ENCODE measurements around the gene NTN3.

Gene NTN3

GRCh38 chr16:2462031-2462866 is 8.8 kb upstream of the NTN3 start:
- 96% methylated on average over 23 of the region's 23 CpGs for WGBS
- H3K18ac ChIP-seq (ENCODE audit: low read depth in 1 of 2, low read length in 2 of 2): no peak overlapping the region
- no peak overlapping the region for H2BK15ac ChIP-seq (ENCODE audit: low read depth, poor library complexity, severe bottlenecking)
- H3K14ac ChIP-seq (ENCODE audit: low read length in 2 of 2): no peak overlapping the region
- H3K36me3 ChIP-seq (ENCODE audit: control insufficient read depth in 1 of 2, insufficient read depth in 2 of 2, low read depth in 1 of 2, low read length in 2 of 2): peaks cover 3 to 6% of the 10 kb centered on the region in 2 experiments
- no peak overlapping the region for H3K4ac ChIP-seq (ENCODE audit: low read depth in 1 of 2, low read length in 2 of 2)
- no peak overlapping the region for H4K8ac ChIP-seq (ENCODE audit: low read length)
- no peak overlapping the region for H2AK5ac ChIP-seq (ENCODE audit: low read length, severe bottlenecking)
- H2BK5ac ChIP-seq (ENCODE audit: low read depth, low read length, poor library complexity, severe bottlenecking): no peak overlapping the region
- no peak overlapping the region for H4K91ac ChIP-seq (ENCODE audit: low read length)
- no peak overlapping the region for H3K27ac ChIP-seq (ENCODE audit: low read length, poor library complexity, severe bottlenecking)
- no peak overlapping the region for H2BK12ac ChIP-seq (ENCODE audit: low read length in 2 of 2)
- peaks cover 16% of the 10 kb centered on the region for H3K79me1 ChIP-seq (replicated peaks; ENCODE audit: low read length, poor library complexity, severe bottlenecking)
- no peak for DNase-seq
- H2BK120ac ChIP-seq (ENCODE audit: low read depth, low read length): no peak overlapping the region
- H3K4me1 ChIP-seq (ENCODE audit: control insufficient read depth, insufficient read depth, low read depth, low read length): peaks cover 26% of the 10 kb centered on the region
- H3K4me3 ChIP-seq (ENCODE audit: insufficient read depth in 1 of 2, low read depth in 1 of 2, low read length in 2 of 2): no peak overlapping the region
- no peak overlapping the region for H3K23ac ChIP-seq (ENCODE audit: low read length in 2 of 2)
- no peak overlapping the region for H3K9ac ChIP-seq (ENCODE audit: low read length)
- no peaks in the 10 kb centered on the region for H3K27me3 ChIP-seq (ENCODE audit: control insufficient read depth in 1 of 2, insufficient read depth in 1 of 2, low read length in 2 of 2)
- H3K9me3 ChIP-seq (ENCODE audit: control insufficient read depth, low read length): no peaks in the 10 kb centered on the region
- no peak overlapping the region for H3K4me2 ChIP-seq (ENCODE audit: low read length, poor library complexity, severe bottlenecking)
- no peak overlapping the region for H2AFZ ChIP-seq (ENCODE audit: low read depth, low read length)

- H3K4ac ChIP-seq (ENCODE audit: low read depth in 1 of 2, low read length in 2 of 2): no peak overlapping the region
- H3K14ac ChIP-seq (ENCODE audit: low read length in 2 of 2): no peak overlapping the region
- no peak overlapping the region for H3K4me3 ChIP-seq (ENCODE audit: insufficient read depth in 1 of 2, low read depth in 1 of 2, low read length in 2 of 2)
- H3K4me2 ChIP-seq (ENCODE audit: low read length, poor library complexity, severe bottlenecking): no peak overlapping the region
- no peaks in the 10 kb centered on the region for H3K9me3 ChIP-seq (ENCODE audit: control insufficient read depth, low read length)
- no peak overlapping the region for H3K18ac ChIP-seq (ENCODE audit: low read depth in 1 of 2, low read length in 2 of 2)
- no peak overlapping the region for H3K23ac ChIP-seq (ENCODE audit: low read length in 2 of 2)
- WGBS: 87% methylated on average over 12 of the region's 12 CpGs
- H4K91ac ChIP-seq (ENCODE audit: low read length): no peak overlapping the region
- no peak overlapping the region for H2BK5ac ChIP-seq (ENCODE audit: low read depth, low read length, poor library complexity, severe bottlenecking)
- no peak overlapping the region for H4K8ac ChIP-seq (ENCODE audit: low read length)
- H3K36me3 ChIP-seq (ENCODE audit: control insufficient read depth in 1 of 2, insufficient read depth in 2 of 2, low read depth in 1 of 2, low read length in 2 of 2): peaks cover 0 to 6% of the 10 kb centered on the region in 2 experiments
- H3K27me3 ChIP-seq (ENCODE audit: control insufficient read depth in 1 of 2, insufficient read depth in 1 of 2, low read length in 2 of 2): peaks cover 6% of the 10 kb centered on the region in 2 experiments
- no peak for DNase-seq
- H2BK15ac ChIP-seq (ENCODE audit: low read depth, poor library complexity, severe bottlenecking): no peak overlapping the region
- peaks cover 14% of the 10 kb centered on the region for H3K79me1 ChIP-seq (replicated peaks; ENCODE audit: low read length, poor library complexity, severe bottlenecking)
- no peak overlapping the region for H3K9ac ChIP-seq (ENCODE audit: low read length)
- no peak overlapping the region for H3K27ac ChIP-seq (ENCODE audit: low read length, poor library complexity, severe bottlenecking)
- no peak overlapping the region for H2AK5ac ChIP-seq (ENCODE audit: low read length, severe bottlenecking)
- no peak overlapping the region for H2BK12ac ChIP-seq (ENCODE audit: low read length in 2 of 2)
- H2BK120ac ChIP-seq (ENCODE audit: low read depth, low read length): no peak overlapping the region
- H2AFZ ChIP-seq (ENCODE audit: low read depth, low read length): no peak overlapping the region
- peaks cover 38% of the 10 kb centered on the region for H3K4me1 ChIP-seq (ENCODE audit: control insufficient read depth, insufficient read depth, low read depth, low read length)
Observed at GRCh38 chr16:2464333-2464732, 6.8 kb upstream of the NTN3 start.

- Histone ChIP-seq H2BK15ac (ENCODE audit: low read depth, poor library complexity, severe bottlenecking) (no peak overlapping the region), H3K23ac (ENCODE audit: low read length in 2 of 2) (no peak overlapping the region), H3K4me1 (ENCODE audit: control insufficient read depth, insufficient read depth, low read depth, low read length) (peaks cover 33% of the 10 kb centered on the region), H2AFZ (ENCODE audit: low read depth, low read length) (no peak overlapping the region), H3K27ac (ENCODE audit: low read length, poor library complexity, severe bottlenecking) (no peak overlapping the region), H3K36me3 (ENCODE audit: control insufficient read depth in 1 of 2, insufficient read depth in 2 of 2, low read depth in 1 of 2, low read length in 2 of 2) (peaks cover 0 to 6% of the 10 kb centered on the region in 2 experiments), H3K27me3 (ENCODE audit: control insufficient read depth in 1 of 2, insufficient read depth in 1 of 2, low read length in 2 of 2) (peaks cover 19 to 20% of the 10 kb centered on the region in 2 experiments), H3K79me1 (replicated peaks; ENCODE audit: low read length, poor library complexity, severe bottlenecking) (peaks cover 8% of the 10 kb centered on the region), H2BK12ac (ENCODE audit: low read length in 2 of 2) (no peak overlapping the region), H3K4me2 (ENCODE audit: low read length, poor library complexity, severe bottlenecking) (no peak overlapping the region), H3K9me3 (ENCODE audit: control insufficient read depth, low read length) (no peaks in the 10 kb centered on the region), H2BK120ac (ENCODE audit: low read depth, low read length) (no peak overlapping the region), H3K9ac (ENCODE audit: low read length) (no peak overlapping the region), H3K14ac (ENCODE audit: low read length in 2 of 2) (no peak overlapping the region), H4K8ac (ENCODE audit: low read length) (no peak overlapping the region), H4K91ac (ENCODE audit: low read length) (no peak overlapping the region), H2BK5ac (ENCODE audit: low read depth, low read length, poor library complexity, severe bottlenecking) (no peak overlapping the region), H2AK5ac (ENCODE audit: low read length, severe bottlenecking) (no peak overlapping the region), H3K4ac (ENCODE audit: low read depth in 1 of 2, low read length in 2 of 2) (no peak overlapping the region), H3K18ac (ENCODE audit: low read depth in 1 of 2, low read length in 2 of 2) (no peak overlapping the region), H3K4me3 (ENCODE audit: insufficient read depth in 1 of 2, low read depth in 1 of 2, low read length in 2 of 2) (no peak overlapping the region)
- WGBS: 93% methylated on average over 12 of the region's 12 CpGs
- DNase-seq: no peak
Observed at GRCh38 chr16:2465653-2466415, 5.3 kb upstream of the NTN3 start.

Measured in mesenchymal stem cell (in vitro differentiated cells and primary cell).